ENCODE data around the gene LRCH4. TPM values are rescaled to one million over a fixed set of nuclear protein-coding genes. Genes with fewer than 3 reads are reported as not detected.

Gene LRCH4
- total and polyA plus RNA-seq, 2 of the 13 experiments (the other 11 are each of a cell fraction or from before 2014, with no cell fraction given) = 7.0 to 9.3 TPM

- TF ChIP-seq CEBPG (CRISPR knock-in tag; IDR thresholded peaks at IDR 0.05) (peak; percentile 47; the same call in 1 of the 2 replicates), ZMYM4 (CRISPR knock-in tag; IDR thresholded peaks at IDR 0.05) (no peak), RXRA (CRISPR knock-in tag; IDR thresholded peaks at IDR 0.05) (peak; percentile 65; the same call in 1 of the 2 replicates), THRA (CRISPR knock-in tag; IDR thresholded peaks at IDR 0.05; ENCODE audit: borderline replicate concordance) (no peak), ZNF274 (CRISPR knock-in tag; IDR thresholded peaks at IDR 0.05) (no peak), FOXO4 (CRISPR knock-in tag; conservative IDR thresholded peaks at IDR 0.05) (no peak), NONO (IDR thresholded peaks at IDR 0.05) (no peak), NONO (CRISPR knock-in tag; conservative IDR thresholded peaks at IDR 0.05) (no peak), RARA (CRISPR knock-in tag; IDR thresholded peaks at IDR 0.05) (peak; percentile 84), ELF3 (CRISPR knock-in tag; IDR thresholded peaks at IDR 0.05) (peak; percentile 56), POLR2A (IDR thresholded peaks at IDR 0.05; ENCODE audit: insufficient read depth in 1 of 2, low read depth in 2 of 2, low read length in 2 of 2) (no peak), ZSCAN29 (CRISPR knock-in tag; conservative IDR thresholded peaks at IDR 0.05) (no peak), RXRB (CRISPR knock-in tag; IDR thresholded peaks at IDR 0.05; ENCODE audit: borderline replicate concordance) (peak; percentile 36), PAWR (CRISPR knock-in tag; IDR thresholded peaks at IDR 0.05; ENCODE audit: borderline replicate concordance) (no peak), ZNF431 (CRISPR knock-in tag; IDR thresholded peaks at IDR 0.05; ENCODE audit: borderline replicate concordance, low read depth) (no peak), ZNF232 (CRISPR knock-in tag; IDR thresholded peaks at IDR 0.05; ENCODE audit: borderline replicate concordance) (no peak), PCBP1 (IDR thresholded peaks at IDR 0.05; ENCODE audit: borderline replicate concordance, low read depth, low read length) (no peak), STAT6 (CRISPR knock-in tag; IDR thresholded peaks at IDR 0.05; ENCODE audit: borderline replicate concordance) (no peak), RNF219 (CRISPR knock-in tag; IDR thresholded peaks at IDR 0.05) (no peak), SMARCC2 (IDR thresholded peaks at IDR 0.05) (no peak), ZNF550 (CRISPR knock-in tag; IDR thresholded peaks at IDR 0.05; ENCODE audit: borderline replicate concordance) (no peak), GLMP (CRISPR knock-in tag; IDR thresholded peaks at IDR 0.05; ENCODE audit: borderline replicate concordance) (no peak), ZNF264 (CRISPR knock-in tag; IDR thresholded peaks at IDR 0.05) (no peak), MED13 (CRISPR knock-in tag; IDR thresholded peaks at IDR 0.05) (0 out of 2 replicates have a peak, but pooled peaks have one; percentile 41)
These were observed 41.5 kb downstream of the LRCH4 start (continued) for GRCh38 chr7:100544386-100544785.

Measured in HepG2 (cell line).